Measurements from ENCODE around the gene PPM1K.

GRCh38 chr4:88320780-88321373, 36.5 kb upstream of the PPM1K start:
- TF ChIP-seq POLR2AphosphoS5 (IDR thresholded peaks at IDR 0.05): no peak
- no peak for TF ChIP-seq EP300 (IDR thresholded peaks at IDR 0.05)
- TF ChIP-seq CTCF (IDR thresholded peaks at IDR 0.05): no peak
- TF ChIP-seq POLR2A (IDR thresholded peaks at IDR 0.05): no peak
